ELR (cell line): ENCODE results near the gene SCNN1B.
A peak's percentile ranks its signal among the peaks of the same experiment; 100 is the strongest.
"Not testable (repeated sequence)": the region's sequence is repeated elsewhere in the genome, so short reads cannot be mapped to it uniquely, and the experiment has no call there.

ENCODE experiments used
- DNase-seq: peaks from one replicate; pipeline ENCODE4 v3.0.0-alpha.2; 2015; ENCODE audit warnings: low read depth

Gene SCNN1B

GRCh38 chr16:23302045-23302956 lies at the start of gene SCNN1B:
Gene SCNN1B (plus strand): TSS chr16:23302302. CDS start chr16:23348600, 46,298 bp downstream.
- DNase-seq, result no peak

- no peak for DNase-seq
Observed at GRCh38 chr16:23252310-23252709, 49.8 kb upstream of the SCNN1B start.

GRCh38 chr16:23253650-23254049 lies 48.5 kb upstream of the SCNN1B start:
- DNase-seq, result not testable (repeated sequence)

GRCh38 chr16:23254338-23254737 lies 47.8 kb upstream of the SCNN1B start:
- DNase-seq, result peak; percentile 59

- no peak for DNase-seq
Observed at GRCh38 chr16:23255000-23255399, 47.1 kb upstream of the SCNN1B start.

- DNase-seq, result no peak
Observed at GRCh38 chr16:23256440-23256839, 45.7 kb upstream of the SCNN1B start.

GRCh38 chr16:23257682-23258081 lies 44.4 kb upstream of the SCNN1B start:
- no peak for DNase-seq

GRCh38 chr16:23258919-23259237 lies 43.2 kb upstream of the SCNN1B start:
- DNase-seq, result no peak

- DNase-seq, result no peak
Observed at GRCh38 chr16:23267647-23268046, 34.5 kb upstream of the SCNN1B start.

- DNase-seq, result no peak
Observed at GRCh38 chr16:23268561-23268960, 33.5 kb upstream of the SCNN1B start.

- DNase-seq, result no peak
Observed at GRCh38 chr16:23269248-23269953, 32.7 kb upstream of the SCNN1B start.

- no peak for DNase-seq
Observed at GRCh38 chr16:23270654-23271053, 31.4 kb upstream of the SCNN1B start.

- peak; percentile 36 for DNase-seq
Observed at GRCh38 chr16:23274968-23275367, 27.1 kb upstream of the SCNN1B start.

GRCh38 chr16:23276821-23277220 lies 25.3 kb upstream of the SCNN1B start:
- DNase-seq, result no peak

- DNase-seq, result no peak
Observed at GRCh38 chr16:23278031-23278430, 24.1 kb upstream of the SCNN1B start.

GRCh38 chr16:23279721-23280153 lies 22.4 kb upstream of the SCNN1B start:
- no peak for DNase-seq

GRCh38 chr16:23280483-23280967 lies 21.6 kb upstream of the SCNN1B start:
- peak; percentile 43 for DNase-seq

- DNase-seq, result no peak
Observed at GRCh38 chr16:23282568-23282967, 19.5 kb upstream of the SCNN1B start.

GRCh38 chr16:23283571-23283970 lies 18.5 kb upstream of the SCNN1B start:
- DNase-seq, result no peak

- no peak for DNase-seq
Observed at GRCh38 chr16:23284584-23284983, 17.5 kb upstream of the SCNN1B start.

- DNase-seq, result peak; percentile 75
Observed at GRCh38 chr16:23286131-23286532, 16.0 kb upstream of the SCNN1B start.

- no peak for DNase-seq
Observed at GRCh38 chr16:23288209-23288608, 13.9 kb upstream of the SCNN1B start.
